OCI-LY3 (cell line): ENCODE data around the gene ANKRD63.

Experiments
- EZH2phosphoT487 ChIP-seq: fragments of 200-600 bp; shearing (Covaris generic); IDR thresholded peaks from 2 replicates; pipeline ENCODE4 v1.6.1; 2018; ENCODE audit warnings: antibody characterized with exemption, mixed run types, low read depth
- TF ChIP-seq, protein P1 (sequence below): fragments of 200-600, 300-600 bp; sonication (generic); IDR thresholded peaks from 2 replicates; pipeline ENCODE4 v1.5.1; 2014; ENCODE audit warnings: antibody characterized with exemption, low read length, low read depth

DNA sequence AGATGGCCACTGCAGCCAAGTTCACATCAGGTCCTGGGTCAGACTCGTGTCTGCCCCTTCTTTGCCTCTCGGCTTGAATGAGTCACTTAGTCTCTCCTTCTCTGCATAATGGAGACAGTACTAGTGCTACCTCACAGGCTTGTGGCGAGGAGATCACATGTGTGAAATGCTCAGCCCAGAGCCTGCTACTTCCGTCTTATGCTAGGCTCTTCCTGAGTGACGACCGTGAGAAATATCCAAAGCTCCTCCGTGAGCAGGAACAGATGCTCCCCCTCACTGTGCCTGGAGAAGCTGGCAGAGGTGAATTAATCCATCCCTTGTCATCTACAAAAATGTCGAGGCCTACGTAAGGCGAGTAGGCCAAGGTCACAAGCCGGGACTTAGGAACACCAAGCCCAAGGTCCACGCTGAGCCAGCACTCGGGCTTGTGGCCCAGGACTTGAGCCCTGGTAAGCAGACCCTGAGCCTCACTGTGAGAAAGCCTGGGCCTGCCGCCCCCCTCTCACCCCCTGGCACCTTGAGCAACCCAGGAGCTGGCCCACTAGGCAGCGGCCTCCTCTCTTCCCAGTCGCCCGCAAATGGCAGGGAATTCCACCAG lies 26.1 kb downstream of the ANKRD63 start:
- TF ChIP-seq, protein P1, sequence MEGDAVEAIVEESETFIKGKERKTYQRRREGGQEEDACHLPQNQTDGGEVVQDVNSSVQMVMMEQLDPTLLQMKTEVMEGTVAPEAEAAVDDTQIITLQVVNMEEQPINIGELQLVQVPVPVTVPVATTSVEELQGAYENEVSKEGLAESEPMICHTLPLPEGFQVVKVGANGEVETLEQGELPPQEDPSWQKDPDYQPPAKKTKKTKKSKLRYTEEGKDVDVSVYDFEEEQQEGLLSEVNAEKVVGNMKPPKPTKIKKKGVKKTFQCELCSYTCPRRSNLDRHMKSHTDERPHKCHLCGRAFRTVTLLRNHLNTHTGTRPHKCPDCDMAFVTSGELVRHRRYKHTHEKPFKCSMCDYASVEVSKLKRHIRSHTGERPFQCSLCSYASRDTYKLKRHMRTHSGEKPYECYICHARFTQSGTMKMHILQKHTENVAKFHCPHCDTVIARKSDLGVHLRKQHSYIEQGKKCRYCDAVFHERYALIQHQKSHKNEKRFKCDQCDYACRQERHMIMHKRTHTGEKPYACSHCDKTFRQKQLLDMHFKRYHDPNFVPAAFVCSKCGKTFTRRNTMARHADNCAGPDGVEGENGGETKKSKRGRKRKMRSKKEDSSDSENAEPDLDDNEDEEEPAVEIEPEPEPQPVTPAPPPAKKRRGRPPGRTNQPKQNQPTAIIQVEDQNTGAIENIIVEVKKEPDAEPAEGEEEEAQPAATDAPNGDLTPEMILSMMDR = no peak
- TF ChIP-seq EZH2phosphoT487 = no peak
